H1 (cell line): ENCODE data around the gene RTEL1. TPM values are rescaled to one million over a fixed set of nuclear protein-coding genes. Genes with fewer than 3 reads are reported as not detected.

Source experiments
- CTCF ChIA-PET: fragments of 300-600 bp; sonication (Branson Sonifier 250); formaldehyde crosslinking; loops from one replicate; lab custom pipeline; 2021; ENCODE audit not compliant: partially characterized antibody; lab: Charles Lee
- POLR2A ChIA-PET: fragments of 300-600 bp; sonication (Branson Sonifier 250); formaldehyde crosslinking; loops from one replicate; lab custom pipeline; 2021; ENCODE audit warnings: inconsistent platforms; ENCODE audit not compliant: partially characterized antibody; lab: Charles Lee
- DNase-seq, 2 experiments: peaks; one replicate each; pipeline versions ENCODE4 v3.0.0 to v3.0.0-alpha.2; 2010 to 2022; ENCODE audit warnings: low spot score in 2 of 2, low read depth in 1 of 2, mixed read lengths in 1 of 2
- FAIRE-seq: peaks from 2 replicates; lab custom pipeline; 2011; peaks lifted over from hg19 to GRCh38; lab: Jason Lieb, UNC
- H2AFZ ChIP-seq: 2 replicates; pipeline ENCODE4 v1.8.1; 2012; ENCODE audit warnings: low read length, inconsistent platforms
- H2AK5ac ChIP-seq: 2 replicates; pipeline ENCODE4 v1.6.1; 2013; ENCODE audit warnings: low read depth, low read length
- H2BK120ac ChIP-seq: replicated peaks from 2 replicates; pipeline ENCODE3; 2013; ENCODE audit warnings: low read depth, low read length, inconsistent platforms
- H2BK12ac ChIP-seq: 2 replicates; pipeline ENCODE4 v1.6.1; 2013; ENCODE audit warnings: low read depth, low read length
- H2BK15ac ChIP-seq: 2 replicates; pipeline ENCODE4 v1.6.1; 2013; ENCODE audit warnings: low read length
- H2BK20ac ChIP-seq: 2 replicates; pipeline ENCODE4 v1.6.1; 2013; ENCODE audit warnings: low read length
- H2BK5ac ChIP-seq: 2 replicates; pipeline ENCODE4 v1.6.1; 2013; ENCODE audit warnings: low read depth, low read length
- H3K14ac ChIP-seq: 2 replicates; pipeline ENCODE4 v1.6.1; 2013; ENCODE audit warnings: inconsistent platforms; ENCODE audit not compliant: insufficient read length
- H3K18ac ChIP-seq: 2 replicates; pipeline ENCODE4 v1.6.1; 2013; ENCODE audit warnings: low read length; ENCODE audit errors: extremely low read depth
- H3K23ac ChIP-seq: 2 replicates; pipeline ENCODE4 v1.6.1; 2013; ENCODE audit warnings: inconsistent platforms; ENCODE audit not compliant: insufficient read length
- H3K23me2 ChIP-seq: 2 replicates; pipeline ENCODE4 v1.6.1; 2013; ENCODE audit warnings: low read depth, low read length
- H3K27ac ChIP-seq: 2 replicates; pipeline ENCODE4 v1.6.1; 2011; ENCODE audit warnings: low read depth, low read length, inconsistent platforms
- H3K27me3 ChIP-seq, 4 experiments: replicated peaks in 1 of 4; 1 replicate in 1 of 4; 2 replicates in 3 of 4; pipeline versions ENCODE4 v1.6.1 to v1.8.1; 2011 to 2013; ENCODE audit warnings: low read length in 3 of 4, mild to moderate bottlenecking in 3 of 4, inconsistent platforms in 2 of 4, mixed read lengths in 2 of 4, moderate library complexity in 1 of 4; ENCODE audit not compliant: control insufficient read depth in 3 of 4, insufficient read depth in 3 of 4; ENCODE audit errors: extremely low read depth in 1 of 4
- H3K36me3 ChIP-seq, 4 experiments: 2 replicates each; pipeline versions ENCODE4 v1.6.1 to v1.8.1; 2011 to 2013; ENCODE audit warnings: mild to moderate bottlenecking in 4 of 4, low read length in 3 of 4, moderate library complexity in 2 of 4, control low read depth in 1 of 4, inconsistent platforms in 1 of 4; ENCODE audit not compliant: insufficient read depth in 4 of 4, control insufficient read depth in 2 of 4
- H3K4ac ChIP-seq: replicated peaks from 2 replicates; pipeline ENCODE3; 2013; ENCODE audit warnings: low read length, low read depth, mixed read lengths, inconsistent platforms; ENCODE audit not compliant: insufficient read length
- H3K4me1 ChIP-seq, 4 experiments: replicated peaks in 1 of 4; 1 replicate in 1 of 4; 2 replicates in 3 of 4; pipeline versions ENCODE4 v1.6.1 to v1.8.1; 2011 to 2013; ENCODE audit warnings: low read length in 3 of 4, inconsistent platforms in 2 of 4, mixed read lengths in 1 of 4; ENCODE audit not compliant: insufficient read depth in 4 of 4, control insufficient read depth in 3 of 4
- H3K4me2 ChIP-seq, 2 experiments: 2 replicates each; pipeline versions ENCODE4 v1.6.1 to v1.8.1; 2011 to 2013; ENCODE audit warnings: low read depth in 2 of 2, low read length in 2 of 2, control low read depth in 1 of 2, inconsistent platforms in 1 of 2, mild to moderate bottlenecking in 1 of 2; ENCODE audit not compliant: insufficient read depth in 1 of 2
- H3K4me3 ChIP-seq, 4 experiments: fragments of 200-600, 300-600 bp in 1 of 4; sonication (generic), shearing (Covaris generic), sonication (Bioruptor Twin) in 1 of 4; 2 replicates each; pipeline versions ENCODE4 v1.5.1 to v1.8.1; 2011 to 2016; ENCODE audit warnings: low read length in 4 of 4, low read depth in 3 of 4, control low read depth in 2 of 4, inconsistent platforms in 2 of 4, mild to moderate bottlenecking in 2 of 4, mixed read lengths in 1 of 4, moderate library complexity in 1 of 4; ENCODE audit not compliant: insufficient read depth in 2 of 4; ENCODE audit errors: extremely low read depth in 1 of 4
- H3K56ac ChIP-seq: replicated peaks from 2 replicates; pipeline ENCODE3; 2013; ENCODE audit warnings: low read depth, mild to moderate bottlenecking, mixed read lengths, low read length, inconsistent platforms; ENCODE audit not compliant: insufficient read length
- H3K79me1 ChIP-seq: 2 replicates; pipeline ENCODE4 v1.6.1; 2013; ENCODE audit warnings: low read depth, low read length, control low read depth
- H3K79me2 ChIP-seq, 2 experiments: 2 replicates each; pipeline versions ENCODE4 v1.6.1 to v1.8.1; 2012 to 2013; ENCODE audit warnings: low read length in 2 of 2, mild to moderate bottlenecking in 2 of 2, inconsistent platforms in 1 of 2; ENCODE audit not compliant: insufficient read depth in 2 of 2, control insufficient read depth in 1 of 2
- H3K9ac ChIP-seq, 4 experiments: replicated peaks in 1 of 4; 1 replicate in 1 of 4; 2 replicates in 3 of 4; pipeline versions ENCODE4 v1.6.1 to v1.8.1; 2011 to 2013; ENCODE audit warnings: low read depth in 3 of 4, low read length in 3 of 4, control low read depth in 2 of 4, mild to moderate bottlenecking in 2 of 4, moderate library complexity in 2 of 4, inconsistent platforms in 1 of 4; ENCODE audit errors: extremely low read depth in 1 of 4
- H3K9me3 ChIP-seq, 2 experiments: 2 replicates each; pipeline versions ENCODE4 v1.6.1 to v1.8.1; 2012 to 2013; ENCODE audit warnings: mild to moderate bottlenecking in 2 of 2, moderate library complexity in 2 of 2, control low read depth in 1 of 2, inconsistent platforms in 1 of 2, low read depth in 1 of 2, low read length in 1 of 2, mixed read lengths in 1 of 2; ENCODE audit not compliant: insufficient read depth in 2 of 2
- H4K20me1 ChIP-seq, 2 experiments: replicated peaks in 1 of 2; 2 replicates each; pipeline versions ENCODE3 to v1.8.1; 2011 to 2013; ENCODE audit warnings: inconsistent platforms in 2 of 2, low read length in 2 of 2, mild to moderate bottlenecking in 1 of 2; ENCODE audit not compliant: insufficient read depth in 2 of 2, control insufficient read depth in 1 of 2
- H4K5ac ChIP-seq: 2 replicates; pipeline ENCODE4 v1.6.1; 2013; ENCODE audit warnings: low read length, low read depth, mixed read lengths, inconsistent platforms; ENCODE audit not compliant: insufficient read length
- H4K8ac ChIP-seq: 2 replicates; pipeline ENCODE4 v1.8.0; 2013; ENCODE audit warnings: mild to moderate bottlenecking, moderate library complexity, low read length, inconsistent platforms; ENCODE audit not compliant: insufficient read depth; ENCODE audit errors: extremely low read depth
- H4K91ac ChIP-seq: replicated peaks from 2 replicates; pipeline ENCODE3; 2013; ENCODE audit warnings: low read length, mixed read lengths, inconsistent platforms; ENCODE audit not compliant: insufficient read length
- BACH1 ChIP-seq: IDR thresholded peaks from 2 replicates; pipeline ENCODE4 v1.6.1; 2012; ENCODE audit warnings: low read length, improper control_type of control experiment
- CBX5 ChIP-seq: fragments of 300-800, 300-1000 bp; sonication (generic); IDR thresholded peaks from 2 replicates; pipeline ENCODE4 v1.7.1; 2016; ENCODE audit warnings: antibody characterized with exemption, low read length, low read depth
- HDAC2 ChIP-seq, 2 experiments: fragments of 300-600 bp in 1 of 2; sonication (generic) in 1 of 2; IDR thresholded peaks; 2 replicates each; pipeline ENCODE4 v1.6.1; 2011 to 2012; ENCODE audit warnings: low read depth in 2 of 2, low read length in 2 of 2, mild to moderate bottlenecking in 2 of 2, moderate library complexity in 2 of 2, borderline replicate concordance in 1 of 2, inconsistent platforms in 1 of 2
- JUND ChIP-seq: IDR thresholded peaks from 2 replicates; pipeline ENCODE4 v1.6.1; 2011; ENCODE audit warnings: mild to moderate bottlenecking, improper control_type of control experiment, low read length
- MAFK ChIP-seq: IDR thresholded peaks from 2 replicates; pipeline ENCODE4 v1.6.1; 2012; ENCODE audit warnings: low read depth, mild to moderate bottlenecking, improper control_type of control experiment, low read length
- POLR2AphosphoS5 ChIP-seq: IDR thresholded peaks from 2 replicates; pipeline ENCODE4 v1.6.1; 2011; ENCODE audit warnings: low read depth, low read length
- SP1 ChIP-seq: IDR thresholded peaks from 2 replicates; pipeline ENCODE4 v1.6.1; 2011; ENCODE audit warnings: low read depth, low read length
- TAF1 ChIP-seq: IDR thresholded peaks from 2 replicates; pipeline ENCODE4 v1.6.1; 2011; ENCODE audit warnings: mild to moderate bottlenecking, low read depth, low read length
- TEAD4 ChIP-seq: IDR thresholded peaks from 2 replicates; pipeline ENCODE4 v1.6.1; 2012; ENCODE audit warnings: low read depth, low read length, inconsistent platforms, mixed read lengths
- WGBS, 2 experiments: shearing (Covaris generic) in 1 of 2; methylation state at CpG; one replicate each; pipeline versions ENCODE4 v1.1.6 to v1.1.7; 2013 to 2015; ENCODE audit warnings: low lambda C conversion rate in 2 of 2, mixed read lengths in 2 of 2, inconsistent platforms in 1 of 2, low coverage in 1 of 2, missing lambda C conversion rate in 1 of 2; ENCODE audit not compliant: insufficient replicate concordance in 2 of 2, insufficient coverage in 1 of 2, insufficient read length in 1 of 2; ENCODE audit errors: extremely low coverage in 1 of 2, missing lambda C conversion rate in 1 of 2; 5-methylcytosine and 5-hydroxymethylcytosine counted together
- polyA plus RNA-seq, 7 experiments: library from polyadenylated mRNA; depleted of rRNA in 3 of 7; stranded (reverse) in 5 of 7; unstranded in 2 of 7; fragments of >200 nt in 5 of 7; fragments of 200-250 nt in 2 of 7; gene quantifications; 1 replicate in 5 of 7; 2 replicates in 1 of 7; 4 replicates in 1 of 7; pipeline versions ENCODE4 v1.2.1 to v1.2.3, GENCODE V29; 2011 to 2013; ENCODE audit warnings: missing spikeins in 2 of 7, mixed read lengths in 2 of 7
- total RNA-seq: library from RNA; stranded (reverse); fragmentation: NEBNext Ultra II Directional; extraction: Animal tissue kit (Norgen Biotek cat#: 25700); gene quantifications from 2 replicates; pipeline ENCODE4 v1.2.1, GENCODE V29; 2021
- TF ChIP-seq, protein P1 (sequence below): IDR thresholded peaks from 2 replicates; pipeline ENCODE4 v1.6.1; 2012; ENCODE audit warnings: low read length, inconsistent platforms

RTEL1 gene
- total and polyA plus RNA-seq, 2 of the 8 experiments (the other 6 are each of a cell fraction or from before 2014, with no cell fraction given): 16.2 to 37.1 TPM

DNA sequence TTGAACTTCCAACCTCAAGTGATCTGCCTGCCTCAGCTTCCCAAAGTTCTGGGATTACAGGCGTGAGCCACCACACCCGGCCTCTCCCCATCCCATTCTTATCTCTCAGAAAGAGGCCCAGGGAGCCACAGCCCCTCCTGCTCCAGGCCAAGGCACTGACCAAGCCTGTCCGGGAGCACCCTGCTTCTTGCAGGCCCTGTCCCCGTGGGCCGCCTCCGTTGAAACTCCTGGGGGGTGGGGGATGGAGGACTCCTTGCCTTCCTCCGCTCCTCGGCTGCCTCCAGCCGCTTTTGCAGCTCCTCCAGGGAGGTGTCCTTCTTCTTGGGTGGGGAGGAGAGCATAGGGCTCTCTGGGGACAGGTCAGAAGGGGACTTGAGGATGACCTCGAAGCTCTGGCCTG lies 14.6 kb upstream of the RTEL1 start:
- Histone ChIP-seq H4K20me1 (peaks cover 0 to 6% of the 10 kb centered on the region in 2 experiments), H3K36me3 (no peaks in the 10 kb centered on the region; a peak in 1 of 8 replicates), H4K91ac (no peak overlapping the region), H3K14ac (no peak overlapping the region), H3K18ac (no peak overlapping the region), H3K9ac (no peak overlapping the region), H4K8ac (no peak overlapping the region), H3K4me2 (peak overlapping the region in 1 of 2 experiments; percentile 65; a peak in 1 of 4 replicates), H2BK5ac (0 out of 2 replicates have a peak overlapping the region, but pooled peaks have one; percentile 35), H3K27ac (no peak overlapping the region), H3K4ac (no peak overlapping the region), H3K79me2 (no peaks in the 10 kb centered on the region), H3K23ac (no peak overlapping the region), H3K23me2 (peaks cover 7% of the 10 kb centered on the region; the same call in 1 of the 2 replicates), H2AFZ (no peak overlapping the region), H3K4me1 (peaks cover 0 to 16% (median 1%) of the 10 kb centered on the region in 4 experiments; a peak in 3 of 7 replicates), H3K56ac (no peak overlapping the region), H3K9me3 (no peaks in the 10 kb centered on the region), H3K4me3 (no peak overlapping the region), H3K27me3 (no peaks in the 10 kb centered on the region; a peak in 1 of 7 replicates), H2BK12ac (no peak overlapping the region), H2BK120ac (no peak overlapping the region), H2BK20ac (no peak overlapping the region), H3K79me1 (no peaks in the 10 kb centered on the region), H4K5ac (no peak overlapping the region), H2BK15ac (no peak overlapping the region), H2AK5ac (no peak overlapping the region)
- WGBS, 2 experiments: 92% methylated on average over 9 of the region's 10 CpGs; no CpG with 5 or more reads in 1 of the 2 experiments
- FAIRE-seq (no peak), DNase-seq (no peak)
- ChIA-PET POLR2A (interaction anchor here (1.8 to 3.1 kb wide), 4 partner anchors 8 to 16 kb away, joined by 7 to 15 read pairs (median 10); partner anchors contain the start of genes GMEB2, RTEL1 and STMN3), CTCF (interaction anchor here (0.5 to 4.0 kb wide), 6 partner anchors 10 to 330 kb away, joined by 3 to 28 read pairs (median 5); partner anchors contain the start of genes PTK6 and STMN3)
- TF ChIP-seq POLR2AphosphoS5 (no peak), CBX5 (no peak), TEAD4 (no peak), SP1 (no peak), TAF1 (no peak), HDAC2 (IDR thresholded peaks at IDR 0.05; ENCODE audit: borderline replicate concordance in 1 of 2, low read depth in 2 of 2, low read length in 2 of 2) (no peak), JUND (no peak), MAFK (no peak), BACH1 (no peak)
- TF ChIP-seq, protein P1, sequence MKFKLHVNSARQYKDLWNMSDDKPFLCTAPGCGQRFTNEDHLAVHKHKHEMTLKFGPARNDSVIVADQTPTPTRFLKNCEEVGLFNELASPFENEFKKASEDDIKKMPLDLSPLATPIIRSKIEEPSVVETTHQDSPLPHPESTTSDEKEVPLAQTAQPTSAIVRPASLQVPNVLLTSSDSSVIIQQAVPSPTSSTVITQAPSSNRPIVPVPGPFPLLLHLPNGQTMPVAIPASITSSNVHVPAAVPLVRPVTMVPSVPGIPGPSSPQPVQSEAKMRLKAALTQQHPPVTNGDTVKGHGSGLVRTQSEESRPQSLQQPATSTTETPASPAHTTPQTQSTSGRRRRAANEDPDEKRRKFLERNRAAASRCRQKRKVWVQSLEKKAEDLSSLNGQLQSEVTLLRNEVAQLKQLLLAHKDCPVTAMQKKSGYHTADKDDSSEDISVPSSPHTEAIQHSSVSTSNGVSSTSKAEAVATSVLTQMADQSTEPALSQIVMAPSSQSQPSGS: no peak
